ENCODE results near the gene PADI6. TPM values are rescaled to one million over a fixed set of nuclear protein-coding genes. Genes with fewer than 3 reads are reported as not detected.

The PADI6 gene
- total RNA-seq, 1 donor from 2014 or later, result not detected

DNA sequence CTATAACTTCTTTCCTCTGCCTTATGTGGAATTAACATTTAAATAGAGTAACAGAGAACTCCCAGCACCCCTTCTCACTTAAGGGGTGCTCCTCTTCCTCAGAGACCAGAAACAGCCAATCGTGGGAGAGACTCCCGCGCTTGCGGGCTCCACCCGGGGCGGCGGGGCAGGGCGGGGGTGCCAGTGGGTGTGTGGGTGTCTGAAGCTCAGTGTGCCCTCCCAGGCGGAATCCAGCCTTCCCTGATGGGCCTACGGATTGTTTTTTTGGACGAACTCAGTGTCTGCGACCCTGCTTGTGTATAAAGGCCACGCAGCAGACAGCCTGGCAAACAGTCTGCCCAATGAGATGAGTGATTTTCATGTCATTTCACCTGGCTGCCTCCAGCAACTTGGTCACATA is 61.3 kb downstream of the PADI6 start:
- H3K4me2 ChIP-seq, result no peak overlapping the region

DNA sequence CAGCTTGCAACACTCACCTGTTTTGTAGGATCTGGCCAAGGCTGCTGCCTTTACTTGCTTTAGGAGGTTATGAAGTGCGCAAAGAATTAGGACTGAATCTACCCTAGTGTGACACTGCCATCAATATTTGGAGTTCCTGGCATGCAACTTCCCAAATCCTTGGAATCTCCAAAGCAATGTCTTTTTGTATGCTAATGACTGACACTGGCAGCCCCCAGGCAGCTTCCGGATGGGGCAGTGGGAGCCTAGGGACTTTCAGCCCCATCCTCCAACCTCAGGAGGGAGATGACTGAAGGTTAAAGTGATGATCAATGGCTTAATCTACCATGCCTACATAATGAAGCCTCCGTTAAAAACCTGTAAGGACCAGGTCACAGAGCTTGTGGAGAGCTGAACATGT is 62.0 kb downstream of the PADI6 start:
- no peaks in the 10 kb centered on the region for H3K9me3 ChIP-seq (ENCODE audit: low read depth)
- Mint-ChIP-seq H3K4me1 (peaks cover 38% of the 10 kb centered on the region), H3K36me3 (peaks cover 18% of the 10 kb centered on the region), H3K27me3 (ENCODE audit: insufficient read depth, low read depth) (peaks cover 13% of the 10 kb centered on the region), H3K4me3 (no peak overlapping the region), H3K9me3 (no peaks in the 10 kb centered on the region), H3K27ac (no peak overlapping the region)
- TF ChIP-seq EZH2 (IDR thresholded peaks at IDR 0.05) (no peak), EZH2phosphoT487 (IDR thresholded peaks at IDR 0.05) (no peak)
- TF ChIP-seq, protein P1, sequence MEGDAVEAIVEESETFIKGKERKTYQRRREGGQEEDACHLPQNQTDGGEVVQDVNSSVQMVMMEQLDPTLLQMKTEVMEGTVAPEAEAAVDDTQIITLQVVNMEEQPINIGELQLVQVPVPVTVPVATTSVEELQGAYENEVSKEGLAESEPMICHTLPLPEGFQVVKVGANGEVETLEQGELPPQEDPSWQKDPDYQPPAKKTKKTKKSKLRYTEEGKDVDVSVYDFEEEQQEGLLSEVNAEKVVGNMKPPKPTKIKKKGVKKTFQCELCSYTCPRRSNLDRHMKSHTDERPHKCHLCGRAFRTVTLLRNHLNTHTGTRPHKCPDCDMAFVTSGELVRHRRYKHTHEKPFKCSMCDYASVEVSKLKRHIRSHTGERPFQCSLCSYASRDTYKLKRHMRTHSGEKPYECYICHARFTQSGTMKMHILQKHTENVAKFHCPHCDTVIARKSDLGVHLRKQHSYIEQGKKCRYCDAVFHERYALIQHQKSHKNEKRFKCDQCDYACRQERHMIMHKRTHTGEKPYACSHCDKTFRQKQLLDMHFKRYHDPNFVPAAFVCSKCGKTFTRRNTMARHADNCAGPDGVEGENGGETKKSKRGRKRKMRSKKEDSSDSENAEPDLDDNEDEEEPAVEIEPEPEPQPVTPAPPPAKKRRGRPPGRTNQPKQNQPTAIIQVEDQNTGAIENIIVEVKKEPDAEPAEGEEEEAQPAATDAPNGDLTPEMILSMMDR (IDR thresholded peaks at IDR 0.05), result no peak
- H3K27ac ChIP-seq, result no peak overlapping the region
- H3K36me3 ChIP-seq, result no peaks in the 10 kb centered on the region
- no peak overlapping the region for H2AFZ ChIP-seq (replicated peaks)
- peaks cover 81% of the 10 kb centered on the region for H4K20me1 ChIP-seq (ENCODE audit: low read depth)
- H3K4me2 ChIP-seq, result no peak overlapping the region
- no peak overlapping the region for H3K9ac ChIP-seq
- peaks cover 95% of the 10 kb centered on the region for H3K79me2 ChIP-seq (ENCODE audit: low read depth)
- no peak overlapping the region for H3K4me3 ChIP-seq
- no peaks in the 10 kb centered on the region for H3K27me3 ChIP-seq
- H3F3A ChIP-seq (ENCODE audit: low read depth), result peaks cover 25% of the 10 kb centered on the region
- H3K4me1 ChIP-seq, result peaks cover 17% of the 10 kb centered on the region
- no peak for DNase-seq (ENCODE audit: low spot score)

More for the DNA sequence above, 61.3 kb downstream of the PADI6 start:
- Mint-ChIP-seq H3K9me3 (no peaks in the 10 kb centered on the region), H3K27ac (no peak overlapping the region), H3K4me3 (no peak overlapping the region), H3K4me1 (peaks cover 38% of the 10 kb centered on the region), H3K36me3 (peaks cover 21% of the 10 kb centered on the region), H3K27me3 (ENCODE audit: insufficient read depth, low read depth) (peaks cover 10% of the 10 kb centered on the region)
- no peaks in the 10 kb centered on the region for H3K36me3 ChIP-seq
- H4K20me1 ChIP-seq (ENCODE audit: low read depth), result peaks cover 88% of the 10 kb centered on the region
- no peak overlapping the region for H2AFZ ChIP-seq (replicated peaks)
- TF ChIP-seq, protein P1 (IDR thresholded peaks at IDR 0.05), result no peak
- no peak for TF ChIP-seq EZH2phosphoT487 (IDR thresholded peaks at IDR 0.05)
- no peak for TF ChIP-seq EZH2 (IDR thresholded peaks at IDR 0.05)
- peaks cover 23% of the 10 kb centered on the region for H3F3A ChIP-seq (ENCODE audit: low read depth)
- DNase-seq (ENCODE audit: low spot score), result no peak
- peaks cover 17% of the 10 kb centered on the region for H3K4me1 ChIP-seq
- H3K9me3 ChIP-seq (ENCODE audit: low read depth), result no peaks in the 10 kb centered on the region
- no peak overlapping the region for H3K4me3 ChIP-seq
- peaks cover 95% of the 10 kb centered on the region for H3K79me2 ChIP-seq (ENCODE audit: low read depth)
- H3K9ac ChIP-seq, result no peak overlapping the region
- no peaks in the 10 kb centered on the region for H3K27me3 ChIP-seq
- no peak overlapping the region for H3K27ac ChIP-seq

DNA sequence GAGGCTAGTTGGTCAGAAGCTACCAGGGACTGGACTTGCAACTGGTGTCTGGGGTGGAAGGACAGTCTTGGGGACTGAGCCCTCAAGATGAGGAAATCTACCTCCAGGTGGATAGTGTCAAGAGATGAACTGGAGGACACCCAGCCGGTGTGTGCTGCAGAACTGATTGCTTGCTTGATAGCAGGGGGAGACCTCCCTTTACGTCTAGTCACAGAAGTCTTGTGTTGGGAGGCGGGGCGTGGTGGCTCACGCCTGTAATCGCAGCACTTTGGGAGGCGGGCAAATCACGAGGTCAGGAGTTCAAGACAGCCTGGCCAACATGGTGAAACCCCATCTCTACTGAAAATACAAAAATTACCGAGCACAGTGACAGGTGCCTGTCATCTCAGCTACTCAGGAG is 62.6 kb downstream of the PADI6 start:
- H3K4me2 ChIP-seq, result no peak overlapping the region
- Mint-ChIP-seq H3K4me3 (peak overlapping the region; percentile 88), H3K4me1 (peaks cover 38% of the 10 kb centered on the region), H3K27me3 (ENCODE audit: insufficient read depth, low read depth) (peaks cover 15% of the 10 kb centered on the region), H3K9me3 (no peaks in the 10 kb centered on the region), H3K27ac (no peak overlapping the region), H3K36me3 (peaks cover 14% of the 10 kb centered on the region)
- H3K9ac ChIP-seq, result no peak overlapping the region
- H3K79me2 ChIP-seq (ENCODE audit: low read depth), result peaks cover 94% of the 10 kb centered on the region
- no peaks in the 10 kb centered on the region for H3K27me3 ChIP-seq
- H3K36me3 ChIP-seq, result no peaks in the 10 kb centered on the region
- H2AFZ ChIP-seq (replicated peaks), result no peak overlapping the region
- peaks cover 30% of the 10 kb centered on the region for H3F3A ChIP-seq (ENCODE audit: low read depth)
- H3K9me3 ChIP-seq (ENCODE audit: low read depth), result no peaks in the 10 kb centered on the region
- no peak for TF ChIP-seq EZH2 (IDR thresholded peaks at IDR 0.05)
- no peak for TF ChIP-seq EZH2phosphoT487 (IDR thresholded peaks at IDR 0.05)
- TF ChIP-seq, protein P1 (IDR thresholded peaks at IDR 0.05), result no peak
- peaks cover 75% of the 10 kb centered on the region for H4K20me1 ChIP-seq (ENCODE audit: low read depth)
- no peak for DNase-seq (ENCODE audit: low spot score)
- H3K27ac ChIP-seq, result no peak overlapping the region
- peaks cover 17% of the 10 kb centered on the region for H3K4me1 ChIP-seq
- H3K4me3 ChIP-seq, result no peak overlapping the region
